HT1080 (cell line): Measurements from ENCODE around the gene BRD2. TPM values are rescaled to one million over a fixed set of nuclear protein-coding genes. Genes with fewer than 3 reads are reported as not detected.

ENCODE experiments used
- DNase-seq: peaks from one replicate; pipeline ENCODE4 v3.0.0-alpha.2; 2015; ENCODE audit warnings: low read depth
- total RNA-seq: library from RNA; depleted of rRNA; stranded (reverse); fragments of >200 nt; shearing (Covaris generic); gene quantifications from 2 replicates; pipeline ENCODE4 v1.2.3, GENCODE V29; 2014

Gene BRD2
- total RNA-seq, 1 experiment from 2014 or later, result 125 TPM

DNA sequence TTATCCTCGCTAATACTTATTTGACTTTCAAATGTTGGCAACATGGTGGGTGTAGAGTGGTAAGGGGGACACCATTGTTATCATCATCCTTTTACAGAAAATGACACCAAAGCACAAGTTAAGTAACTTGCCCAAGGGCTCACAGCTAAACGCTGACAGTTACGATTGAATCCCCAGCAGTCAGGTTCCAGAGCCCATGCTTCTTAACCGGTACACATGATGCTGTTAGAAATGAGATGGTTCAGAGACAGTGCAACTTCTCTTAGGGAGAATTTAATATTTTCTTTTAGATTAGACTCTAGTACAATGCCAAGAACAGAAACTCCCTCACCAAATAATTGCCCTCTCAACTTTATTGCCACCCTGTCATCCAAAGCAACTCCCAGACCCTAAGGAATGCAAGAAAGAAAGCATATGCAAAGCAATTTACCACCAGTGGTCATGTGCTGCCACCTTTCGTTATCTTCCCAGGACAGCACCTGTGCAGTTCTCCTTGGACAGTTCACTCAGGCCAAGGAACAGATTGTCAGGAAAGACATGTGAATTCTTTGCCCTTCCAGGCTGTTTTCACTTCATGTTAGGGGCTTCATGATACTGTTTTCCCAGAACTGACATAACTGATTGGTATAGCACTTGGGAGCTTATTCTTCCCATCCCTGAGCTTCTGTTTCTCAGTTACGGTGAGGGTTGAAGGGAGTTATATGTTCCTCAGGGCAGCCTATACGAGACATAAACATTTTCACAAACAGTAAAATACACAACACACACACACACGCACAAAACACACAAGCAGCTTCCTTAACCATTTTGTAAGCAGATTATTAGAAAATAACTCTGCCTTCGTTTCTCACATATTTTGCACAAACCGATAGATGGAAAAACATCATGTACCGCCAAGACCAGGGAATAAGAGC is 20.6 kb upstream of the BRD2 start:
- peak; percentile 48 for DNase-seq

DNA sequence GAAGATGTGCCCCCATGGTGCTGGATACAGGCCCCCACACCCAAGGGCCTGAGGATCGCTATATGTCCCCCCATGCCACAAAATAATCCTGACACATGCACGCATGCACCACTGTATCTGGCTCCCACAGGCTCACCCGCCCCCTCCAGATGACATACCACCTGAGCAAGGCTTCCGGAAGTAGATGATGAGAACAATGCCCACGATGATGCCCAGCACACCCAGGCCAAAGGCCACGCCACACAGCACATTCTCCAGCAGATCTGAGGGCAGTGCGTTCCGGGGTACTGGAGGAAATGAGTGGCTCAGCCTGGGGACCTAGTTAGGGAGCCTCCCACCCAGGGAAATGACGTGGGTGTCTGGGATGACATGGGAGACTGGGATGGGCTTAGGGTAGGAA is 19.3 kb upstream of the BRD2 start:
- peak; percentile 34 for DNase-seq

GRCh38 chr6:32950010-32950409 is 18.4 kb upstream of the BRD2 start:
- DNase-seq, result no peak

GRCh38 chr6:32950449-32950848 is 17.9 kb upstream of the BRD2 start:
- DNase-seq, result no peak

- peak; percentile 91 for DNase-seq
Observed at GRCh38 chr6:32952817-32953739, 15.3 kb upstream of the BRD2 start, which contains the start of gene HLA-DMA. TSS of gene HLA-DMA (minus strand) at chr6:32953097. CDS start at chr6:32953036, 61 bp downstream.

- DNase-seq, result no peak
Observed at GRCh38 chr6:32953775-32954174, 14.6 kb upstream of the BRD2 start.

DNA sequence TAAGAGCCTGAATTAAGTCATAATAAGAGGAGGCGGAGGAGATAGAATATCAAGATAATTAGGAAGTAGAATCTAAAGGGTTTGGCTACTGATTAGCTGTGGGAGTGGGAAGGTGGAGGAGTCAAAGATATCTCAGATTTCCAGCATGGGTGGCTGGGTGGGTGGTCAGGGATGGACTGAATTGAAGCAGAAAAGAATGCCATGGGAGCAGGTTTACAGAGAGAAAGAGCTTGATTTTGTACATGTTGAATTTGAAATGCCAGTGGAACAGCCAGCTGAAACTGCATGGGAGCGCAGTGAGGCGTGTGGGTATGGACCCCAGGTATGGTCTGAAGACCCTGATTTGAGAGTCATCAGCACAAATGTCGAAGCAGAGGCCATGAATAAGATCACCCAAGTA is 14.1 kb upstream of the BRD2 start:
- DNase-seq, result no peak

GRCh38 chr6:32954986-32955802 is 13.2 kb upstream of the BRD2 start:
- DNase-seq, result peak; percentile 30

DNA sequence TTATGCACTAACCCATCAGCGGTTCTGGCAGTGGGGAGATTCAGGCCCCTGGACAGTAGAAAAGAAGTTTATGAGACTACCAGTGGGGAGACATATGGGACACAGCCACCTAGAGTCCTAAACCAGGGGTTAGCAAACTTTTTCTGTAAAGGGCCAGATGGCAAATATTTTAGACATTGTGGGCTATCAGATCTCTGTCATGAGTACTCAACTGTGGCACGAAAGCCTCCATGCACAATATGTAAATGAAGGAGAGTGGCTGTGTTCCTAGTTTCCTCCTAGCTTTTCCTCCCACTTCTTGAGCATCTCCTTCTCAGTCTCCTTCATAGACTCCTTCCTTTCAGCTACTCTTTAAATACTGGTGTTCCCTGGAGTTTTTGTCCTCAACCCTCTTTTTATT is 12.2 kb upstream of the BRD2 start:
- DNase-seq, result no peak

DNA sequence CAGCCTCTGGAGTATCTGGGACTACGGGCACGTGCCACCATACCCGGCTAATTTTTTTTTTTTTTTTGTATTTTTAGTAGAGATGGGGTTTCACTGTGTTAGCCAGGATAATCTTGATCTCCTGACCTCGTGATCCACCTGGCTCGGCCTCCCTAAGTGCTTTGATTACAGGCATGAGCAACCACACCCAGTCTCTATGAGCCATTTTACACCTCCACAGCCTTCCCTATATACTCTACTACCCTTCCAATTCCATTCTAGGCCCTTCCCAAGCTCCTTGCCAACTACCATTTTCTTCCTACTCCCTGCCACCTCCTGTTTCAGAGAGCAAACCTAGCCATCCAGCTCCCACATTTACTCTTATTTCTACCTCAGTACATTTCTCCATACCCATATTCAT is 7.8 kb upstream of the BRD2 start:
- no peak for DNase-seq

DNA sequence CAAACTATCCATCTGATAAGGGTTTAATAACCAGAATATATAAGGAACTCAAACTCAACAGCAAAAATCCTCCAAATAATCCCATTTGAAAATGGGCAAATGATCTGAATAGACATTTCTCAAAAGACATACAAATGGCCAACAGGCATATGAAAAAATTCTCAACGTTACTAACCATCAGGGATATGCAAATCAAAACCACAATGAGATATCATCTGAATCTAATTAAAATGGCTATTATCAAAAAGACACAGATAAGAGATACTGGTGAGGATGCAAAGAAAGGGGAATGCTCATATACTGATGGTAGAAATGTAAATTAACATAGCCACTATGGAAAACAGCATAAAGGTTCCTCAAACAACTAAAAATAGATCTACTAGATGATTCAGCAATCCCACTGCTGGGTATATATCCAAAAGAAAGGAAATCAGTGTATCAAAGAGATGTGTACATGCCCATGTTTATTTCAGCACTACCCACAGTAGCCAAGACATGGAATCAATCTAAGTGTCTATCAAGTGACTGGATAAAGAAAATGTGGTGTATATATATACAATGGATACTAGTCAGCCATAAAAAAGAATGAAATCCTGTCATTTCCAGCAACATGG is 6.1 kb upstream of the BRD2 start:
- DNase-seq, result no peak

- DNase-seq, result no peak
Observed at GRCh38 chr6:32963866-32964265, 4.5 kb upstream of the BRD2 start.

GRCh38 chr6:32964776-32965175 is 3.6 kb upstream of the BRD2 start:
- no peak for DNase-seq

DNA sequence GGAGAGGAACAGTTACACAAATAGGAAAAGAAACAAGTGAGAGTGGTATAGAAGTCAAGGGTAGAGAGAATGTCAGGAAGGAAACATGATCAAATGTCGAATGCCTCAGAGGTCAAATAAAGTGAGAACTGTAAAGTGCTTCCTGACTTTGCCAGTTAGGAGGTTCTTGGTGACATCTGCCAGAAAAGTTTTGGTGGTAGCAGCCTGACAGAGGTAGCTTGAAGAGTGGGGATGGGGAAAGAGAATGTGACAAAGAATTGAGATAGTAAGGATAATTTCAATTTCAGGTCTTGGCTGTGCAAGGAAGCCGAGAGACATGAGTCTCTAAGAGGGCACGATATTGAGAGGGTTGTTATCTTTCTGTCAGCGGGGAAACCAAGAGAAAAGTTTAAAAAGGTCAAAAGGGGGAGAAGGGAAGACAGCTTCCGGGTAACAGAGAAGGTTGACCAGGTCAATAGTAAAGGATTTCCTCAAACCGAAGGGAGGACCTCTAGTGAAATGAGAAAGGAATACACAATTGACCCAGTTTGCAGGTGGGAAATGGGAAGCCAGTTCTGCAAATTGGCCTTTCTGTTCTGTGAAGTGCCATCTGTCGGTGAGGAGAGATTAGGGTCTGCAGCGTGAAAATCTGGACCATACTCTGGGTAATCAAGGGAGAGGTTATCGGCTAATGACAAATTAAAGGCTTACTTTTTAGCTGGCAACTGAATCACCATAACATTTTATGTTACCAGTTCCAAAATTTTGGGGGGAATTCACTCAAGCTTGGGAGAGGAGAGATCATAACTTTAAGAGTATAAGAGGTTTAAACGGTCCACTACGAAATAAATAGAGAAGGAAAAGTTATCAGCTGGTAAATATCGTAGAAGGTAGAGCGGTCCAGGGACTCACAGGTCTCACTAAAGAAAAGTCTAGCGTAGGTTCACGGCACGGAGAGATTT is 973 bp upstream of the BRD2 start:
- peak; percentile 77 for DNase-seq

- DNase-seq, result peak; percentile 77
Observed at GRCh38 chr6:32968867-32969684, 682 bp downstream of the BRD2 start.

DNA sequence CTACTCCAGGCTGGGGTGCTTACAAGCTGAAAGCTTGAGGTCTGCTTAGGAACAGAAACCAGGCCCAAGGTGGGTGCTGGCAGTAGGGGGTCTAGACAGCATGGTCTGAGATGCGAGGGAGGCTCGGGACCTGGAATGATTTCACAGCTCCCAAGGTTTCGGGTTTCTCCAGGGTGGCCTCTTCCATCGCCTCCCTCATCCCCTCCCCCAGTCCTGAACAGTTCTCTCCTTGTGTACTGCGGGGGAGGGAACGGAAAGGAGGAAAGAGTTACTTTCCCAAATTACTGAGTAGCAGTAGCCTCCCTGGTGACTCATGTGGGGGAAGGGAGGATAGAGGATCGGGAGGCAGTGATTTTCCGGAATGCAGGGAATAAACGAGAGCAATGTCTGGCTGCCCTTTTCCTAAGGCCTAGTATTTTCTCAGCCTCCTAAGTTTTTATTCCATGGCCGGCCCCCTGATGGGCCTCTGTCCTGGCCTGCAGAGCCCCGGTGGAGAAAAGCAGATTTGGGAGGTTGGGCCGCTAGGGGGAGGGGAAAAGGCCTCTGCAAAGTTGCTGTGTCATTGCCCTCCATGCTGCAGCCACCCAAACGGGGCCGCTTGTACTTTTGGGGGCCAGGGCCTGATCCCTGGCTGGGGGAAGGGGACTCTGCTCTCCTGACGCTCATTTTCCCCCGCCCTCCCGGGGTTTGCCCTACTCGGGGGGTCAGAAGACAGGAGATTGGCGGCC is 1.5 kb downstream of the BRD2 start:
- peak; percentile 92 for DNase-seq

GRCh38 chr6:32970413-32971241 is 2.2 kb downstream of the BRD2 start:
- peak; percentile 68 for DNase-seq
